ENCODE data around the gene ATG4C. TPM values are rescaled to one million over a fixed set of nuclear protein-coding genes. Genes with fewer than 3 reads are reported as not detected.
A peak's percentile ranks its signal among the peaks of the same experiment; 100 is the strongest.
"Not testable (repeated sequence)": the region's sequence is repeated elsewhere in the genome, so short reads cannot be mapped to it uniquely, and the experiment has no call there.

ATG4C gene
- 10.1 TPM for polyA plus RNA-seq
- long read RNA-seq, donor 1, partial matches to known transcripts: 0 of 2 reads
- long read RNA-seq, donor 1, other reads (novel, unspliced or antisense): 0 of 2 reads
- long read RNA-seq, donor 2, partial matches to known transcripts: 0 of 3 reads
- long read RNA-seq, donor 2, other reads (novel, unspliced or antisense): 0 of 3 reads
- long read RNA-seq, donor 3: 0 reads
- long read RNA-seq, donor 4: 0 reads
- long read RNA-seq, donor 5, partial matches to known transcripts: 0 of 3 reads
- long read RNA-seq, donor 5, other reads (novel, unspliced or antisense): 0 of 3 reads
- long read RNA-seq, donor 6, partial matches to known transcripts: 0 of 4 reads
- long read RNA-seq, donor 6, other reads (novel, unspliced or antisense): 0 of 4 reads
- long read RNA-seq, donor 7, partial matches to known transcripts: 0 of 5 reads
- long read RNA-seq, donor 7, other reads (novel, unspliced or antisense): 0 of 5 reads
- long read RNA-seq, donor 8, partial matches to known transcripts: 0 of 3 reads
- long read RNA-seq, donor 8, other reads (novel, unspliced or antisense): 0 of 3 reads
- long read RNA-seq, donor 9, partial matches to known transcripts: 0 of 3 reads
- long read RNA-seq, donor 9, other reads (novel, unspliced or antisense): 0 of 3 reads
- long read RNA-seq, donor 10, partial matches to known transcripts: 0 of 4 reads
- long read RNA-seq, donor 10, other reads (novel, unspliced or antisense): 0 of 4 reads
- long read RNA-seq, donor 11, partial matches to known transcripts: 0 of 1 reads
- long read RNA-seq, donor 11, other reads (novel, unspliced or antisense): 0 of 1 reads

- no peaks in the 10 kb centered on the region for H3K9me3 ChIP-seq (ENCODE audit: control insufficient read depth, low read depth, low read length)
- no peaks in the 10 kb centered on the region for H3K36me3 ChIP-seq (ENCODE audit: control insufficient read depth, insufficient read depth, low read length)
- H3K27ac ChIP-seq (ENCODE audit: low read length): peak within 1 kb of the TSS; percentile 95
- 0% methylated on average over 2 of the region's 38 CpGs for WGBS (ENCODE audit: insufficient coverage, low lambda C conversion rate)
- no peaks in the 10 kb centered on the region for H3K27me3 ChIP-seq (ENCODE audit: control insufficient read depth, insufficient read depth, low read length)
- H3K4me1 ChIP-seq (ENCODE audit: control insufficient read depth, insufficient read depth, low read length): peaks cover 3% of the 10 kb centered on the region
- H3K4me3 ChIP-seq (ENCODE audit: low read length): peak within 1 kb of the TSS; percentile 83
- DNase-seq: peak; percentile 95 to 99
Measured at GRCh38 chr1:62783736-62784508, at the start of gene ATG4C. ATG4C (plus strand) TSS chr1:62784132; CDS start chr1:62803787, 19,655 bp downstream.

- no peak overlapping the region for H3K27ac ChIP-seq (ENCODE audit: low read length)
- WGBS (ENCODE audit: insufficient coverage, low lambda C conversion rate): 80% methylated on average over 2 of the region's 3 CpGs
- H3K4me1 ChIP-seq (ENCODE audit: control insufficient read depth, insufficient read depth, low read length): peaks cover 5% of the 10 kb centered on the region
Measured at GRCh38 chr1:62735491-62736171, 48.3 kb upstream of the ATG4C start.

GRCh38 chr1:62740701-62741100 lies 43.2 kb upstream of the ATG4C start:
- H3K27ac ChIP-seq (ENCODE audit: low read length); H3K9me3 ChIP-seq (ENCODE audit: control insufficient read depth, low read depth, low read length); H3K4me3 ChIP-seq (ENCODE audit: low read length); DNase-seq; H3K4me1 ChIP-seq (ENCODE audit: control insufficient read depth, insufficient read depth, low read length); H3K27me3 ChIP-seq (ENCODE audit: control insufficient read depth, insufficient read depth, low read length); H3K36me3 ChIP-seq (ENCODE audit: control insufficient read depth, insufficient read depth, low read length): not testable (repeated sequence)
- WGBS (ENCODE audit: insufficient coverage, low lambda C conversion rate): 81% methylated on average over 3 of the region's 3 CpGs

More at GRCh38 chr1:62735491-62736171, 48.3 kb upstream of the ATG4C start:
- H3K36me3 ChIP-seq (ENCODE audit: control insufficient read depth, insufficient read depth, low read length): no peaks in the 10 kb centered on the region
- no peaks in the 10 kb centered on the region for H3K9me3 ChIP-seq (ENCODE audit: control insufficient read depth, low read depth, low read length)
- DNase-seq: no peak
- H3K4me3 ChIP-seq (ENCODE audit: low read length): no peak overlapping the region
- H3K27me3 ChIP-seq (ENCODE audit: control insufficient read depth, insufficient read depth, low read length): no peaks in the 10 kb centered on the region

- Histone ChIP-seq H3K27me3 (ENCODE audit: control insufficient read depth, insufficient read depth, low read length) (no peaks in the 10 kb centered on the region), H3K4me1 (ENCODE audit: control insufficient read depth, insufficient read depth, low read length) (no peaks in the 10 kb centered on the region), H3K9me3 (ENCODE audit: control insufficient read depth, low read depth, low read length) (no peaks in the 10 kb centered on the region), H3K27ac (ENCODE audit: low read length) (no peak overlapping the region), H3K36me3 (ENCODE audit: control insufficient read depth, insufficient read depth, low read length) (no peaks in the 10 kb centered on the region), H3K4me3 (ENCODE audit: low read length) (no peak overlapping the region)
- DNase-seq: no peak
- no CpG with 5 or more reads among the region's 3 CpGs for WGBS (ENCODE audit: insufficient coverage, low lambda C conversion rate)
Measured at GRCh38 chr1:62744611-62745577, 39.0 kb upstream of the ATG4C start.

- peak in 1 of 2 donors; percentile 27 for DNase-seq
- no peaks in the 10 kb centered on the region for H3K9me3 ChIP-seq (ENCODE audit: control insufficient read depth, low read depth, low read length)
- H3K4me1 ChIP-seq (ENCODE audit: control insufficient read depth, insufficient read depth, low read length): no peaks in the 10 kb centered on the region
- WGBS (ENCODE audit: insufficient coverage, low lambda C conversion rate): 61% methylated on average over 3 of the region's 12 CpGs
- no peaks in the 10 kb centered on the region for H3K27me3 ChIP-seq (ENCODE audit: control insufficient read depth, insufficient read depth, low read length)
- H3K36me3 ChIP-seq (ENCODE audit: control insufficient read depth, insufficient read depth, low read length): no peaks in the 10 kb centered on the region
- H3K4me3 ChIP-seq (ENCODE audit: low read length): no peak overlapping the region
- H3K27ac ChIP-seq (ENCODE audit: low read length): no peak overlapping the region
Measured at GRCh38 chr1:62746086-62746808, 37.7 kb upstream of the ATG4C start.

GRCh38 chr1:62746809-62747138 lies 37.2 kb upstream of the ATG4C start:
- Histone ChIP-seq H3K36me3 (ENCODE audit: control insufficient read depth, insufficient read depth, low read length) (no peaks in the 10 kb centered on the region), H3K4me1 (ENCODE audit: control insufficient read depth, insufficient read depth, low read length) (no peaks in the 10 kb centered on the region), H3K27me3 (ENCODE audit: control insufficient read depth, insufficient read depth, low read length) (no peaks in the 10 kb centered on the region), H3K9me3 (ENCODE audit: control insufficient read depth, low read depth, low read length) (no peaks in the 10 kb centered on the region), H3K4me3 (ENCODE audit: low read length) (no peak overlapping the region), H3K27ac (ENCODE audit: low read length) (no peak overlapping the region)
- DNase-seq: no peak
- 75% methylated on average over 2 of the region's 3 CpGs for WGBS (ENCODE audit: insufficient coverage, low lambda C conversion rate)

- H3K9me3 ChIP-seq (ENCODE audit: control insufficient read depth, low read depth, low read length): peaks cover 5% of the 10 kb centered on the region
- no peaks in the 10 kb centered on the region for H3K4me1 ChIP-seq (ENCODE audit: control insufficient read depth, insufficient read depth, low read length)
- H3K36me3 ChIP-seq (ENCODE audit: control insufficient read depth, insufficient read depth, low read length): no peaks in the 10 kb centered on the region
- H3K4me3 ChIP-seq (ENCODE audit: low read length): no peak overlapping the region
- H3K27ac ChIP-seq (ENCODE audit: low read length): no peak overlapping the region
- no peak for DNase-seq
- WGBS (ENCODE audit: insufficient coverage, low lambda C conversion rate): no CpG with 5 or more reads among the region's 35 CpGs
- H3K27me3 ChIP-seq (ENCODE audit: control insufficient read depth, insufficient read depth, low read length): no peaks in the 10 kb centered on the region
Measured at GRCh38 chr1:62753031-62753965, 30.6 kb upstream of the ATG4C start.

GRCh38 chr1:62754938-62755337 lies 29.0 kb upstream of the ATG4C start:
- not testable (repeated sequence) for H3K9me3 ChIP-seq (ENCODE audit: control insufficient read depth, low read depth, low read length); H3K27me3 ChIP-seq (ENCODE audit: control insufficient read depth, insufficient read depth, low read length); H3K4me1 ChIP-seq (ENCODE audit: control insufficient read depth, insufficient read depth, low read length); H3K36me3 ChIP-seq (ENCODE audit: control insufficient read depth, insufficient read depth, low read length); H3K4me3 ChIP-seq (ENCODE audit: low read length); H3K27ac ChIP-seq (ENCODE audit: low read length); DNase-seq
- no CpG with 5 or more reads among the region's 13 CpGs for WGBS (ENCODE audit: insufficient coverage, low lambda C conversion rate)
